Measurements from ENCODE around the gene YPEL3.

The YPEL3 gene

DNA sequence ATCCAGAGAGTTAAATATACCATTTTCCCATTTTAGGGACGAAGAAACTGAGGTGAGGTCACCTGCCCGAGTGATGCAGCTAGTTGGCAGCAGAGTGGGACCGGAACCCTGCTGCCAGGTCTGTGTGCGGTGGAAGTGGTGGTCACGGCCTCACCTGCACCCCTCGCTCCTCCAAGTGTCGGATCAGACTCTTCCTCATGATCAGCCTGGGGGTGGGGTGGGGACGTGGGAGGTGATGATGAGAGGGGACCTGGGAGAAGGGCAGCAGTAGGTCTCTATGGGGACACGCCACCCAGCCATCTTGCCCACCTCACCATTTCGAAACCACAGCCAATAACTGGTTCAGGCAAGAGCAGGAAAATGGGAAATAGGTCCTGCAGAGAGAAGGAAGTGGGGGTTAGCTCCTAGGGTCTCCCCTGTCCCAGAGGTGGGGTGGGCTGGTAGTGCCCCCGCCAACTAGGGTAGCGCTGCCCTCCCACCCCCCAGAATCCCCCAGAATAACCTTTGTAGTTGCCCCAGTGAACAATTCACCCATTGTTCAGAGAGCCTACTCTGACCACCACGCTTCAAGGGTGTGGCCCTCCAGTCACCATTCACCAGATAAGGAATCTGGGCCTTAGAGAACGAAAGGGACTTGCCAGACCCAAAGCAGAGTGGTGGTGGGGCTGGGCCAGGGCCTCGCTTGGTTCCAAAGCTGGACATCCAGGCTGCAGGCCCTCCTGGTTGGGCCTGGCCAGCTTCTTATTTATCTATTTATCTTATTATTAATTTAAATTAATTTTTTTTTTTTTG is 12.2 kb upstream of the YPEL3 start:
- no peak for DNase-seq (ENCODE audit: extremely low spot score)
- TF ChIP-seq, protein P1, sequence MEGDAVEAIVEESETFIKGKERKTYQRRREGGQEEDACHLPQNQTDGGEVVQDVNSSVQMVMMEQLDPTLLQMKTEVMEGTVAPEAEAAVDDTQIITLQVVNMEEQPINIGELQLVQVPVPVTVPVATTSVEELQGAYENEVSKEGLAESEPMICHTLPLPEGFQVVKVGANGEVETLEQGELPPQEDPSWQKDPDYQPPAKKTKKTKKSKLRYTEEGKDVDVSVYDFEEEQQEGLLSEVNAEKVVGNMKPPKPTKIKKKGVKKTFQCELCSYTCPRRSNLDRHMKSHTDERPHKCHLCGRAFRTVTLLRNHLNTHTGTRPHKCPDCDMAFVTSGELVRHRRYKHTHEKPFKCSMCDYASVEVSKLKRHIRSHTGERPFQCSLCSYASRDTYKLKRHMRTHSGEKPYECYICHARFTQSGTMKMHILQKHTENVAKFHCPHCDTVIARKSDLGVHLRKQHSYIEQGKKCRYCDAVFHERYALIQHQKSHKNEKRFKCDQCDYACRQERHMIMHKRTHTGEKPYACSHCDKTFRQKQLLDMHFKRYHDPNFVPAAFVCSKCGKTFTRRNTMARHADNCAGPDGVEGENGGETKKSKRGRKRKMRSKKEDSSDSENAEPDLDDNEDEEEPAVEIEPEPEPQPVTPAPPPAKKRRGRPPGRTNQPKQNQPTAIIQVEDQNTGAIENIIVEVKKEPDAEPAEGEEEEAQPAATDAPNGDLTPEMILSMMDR (IDR thresholded peaks at IDR 0.05; ENCODE audit: control extremely low read depth, extremely low read depth, low read depth, missing control alignments), result no peak
- ChIA-PET CTCF (no interaction called here), POLR2A (no interaction called here)

DNA sequence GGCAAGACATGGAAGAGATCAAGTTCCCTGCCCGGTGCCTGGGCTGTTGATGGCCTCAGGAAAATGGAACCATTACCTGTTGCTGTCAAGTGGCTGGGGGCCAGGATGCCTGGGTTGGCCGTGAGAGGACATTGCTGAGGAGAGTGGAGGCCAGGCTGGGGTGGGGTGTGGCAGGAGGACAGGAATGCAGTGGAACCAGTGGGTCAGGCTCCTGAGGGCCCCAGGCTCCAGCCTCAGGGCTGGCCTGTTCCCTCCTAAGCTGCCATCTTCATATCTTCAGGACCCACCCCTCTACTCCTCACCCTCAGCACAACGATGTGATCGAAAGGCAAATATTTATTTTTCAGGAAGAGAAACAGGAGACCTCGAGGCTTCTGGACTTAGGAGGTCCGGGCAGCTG is 8.5 kb upstream of the YPEL3 start:
- CTCF ChIA-PET, result interaction anchor here (3.7 to 3.9 kb wide), 2 partner anchors 8 to 12 kb away, joined by 24 to 26 read pairs; partner anchors contain the start of genes GDPD3 and TBX6
- TF ChIP-seq, protein P1 (IDR thresholded peaks at IDR 0.05; ENCODE audit: control extremely low read depth, extremely low read depth, low read depth, missing control alignments), result no peak

DNA sequence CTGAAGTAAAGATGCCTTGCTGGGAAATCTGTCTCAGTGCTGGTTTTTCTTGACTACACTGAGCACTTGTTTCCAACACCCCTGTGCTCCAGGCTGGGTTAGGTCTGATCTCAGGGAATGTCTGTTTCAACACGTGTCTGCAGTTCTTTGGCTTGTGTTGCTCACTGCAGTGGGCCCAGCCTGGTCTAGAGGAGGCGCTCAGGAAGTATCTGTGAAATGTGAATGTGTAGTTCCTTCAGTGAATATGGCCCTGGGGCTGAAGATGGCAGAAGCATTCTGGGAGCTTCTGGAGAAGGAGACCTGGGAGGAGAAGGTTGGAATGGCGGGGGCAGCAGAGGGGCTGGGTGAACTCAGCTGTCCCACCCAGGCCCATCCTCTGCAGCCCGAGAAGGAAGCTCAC is 8.1 kb upstream of the YPEL3 start:
- ChIA-PET POLR2A (no interaction called here), CTCF (interaction anchor here (3.7 to 3.9 kb wide), 2 partner anchors 8 to 12 kb away, joined by 24 to 26 read pairs; partner anchors contain the start of genes GDPD3 and TBX6)
- TF ChIP-seq, protein P1 (IDR thresholded peaks at IDR 0.05; ENCODE audit: control extremely low read depth, extremely low read depth, low read depth, missing control alignments), result no peak
- DNase-seq (ENCODE audit: extremely low spot score), result no peak

More for the DNA sequence above, 8.5 kb upstream of the YPEL3 start:
- no peak for DNase-seq (ENCODE audit: extremely low spot score)
- POLR2A ChIA-PET, result no interaction called here

DNA sequence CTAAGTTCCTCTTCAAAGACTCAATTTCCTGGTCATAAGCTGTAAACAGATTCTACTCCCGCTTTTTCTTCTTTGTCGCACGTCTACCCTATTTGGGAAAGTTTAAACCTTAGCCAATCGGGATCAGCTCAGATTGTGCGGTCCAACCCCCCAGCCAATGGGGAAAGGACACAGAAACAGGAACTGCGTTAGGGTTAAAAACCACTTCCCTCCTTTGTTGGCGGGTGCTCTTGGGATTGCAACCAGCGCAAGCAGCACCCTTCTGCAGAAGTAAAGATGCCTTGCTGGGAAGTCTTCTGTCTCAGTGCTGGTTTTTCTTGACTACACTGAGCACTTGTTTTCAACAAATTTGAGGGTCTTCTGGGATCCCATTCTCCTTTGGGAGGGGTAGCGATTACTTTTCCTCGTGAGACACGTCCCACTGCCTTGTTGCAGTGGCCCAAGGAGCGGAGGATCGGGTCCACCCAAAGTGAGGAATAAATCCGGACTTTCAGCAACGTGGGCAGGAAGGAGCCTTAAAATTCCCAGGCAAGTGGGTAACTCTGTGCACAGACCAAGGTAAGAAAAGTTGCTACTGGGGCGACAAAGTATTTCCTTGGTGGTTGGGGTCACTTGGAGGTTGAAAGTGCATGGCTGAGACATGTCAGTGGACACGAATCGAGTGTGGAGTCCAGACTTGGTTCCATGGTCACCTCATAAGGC is 1.0 kb upstream of the YPEL3 start:
- DNase-seq (ENCODE audit: extremely low spot score), result no peak
- TF ChIP-seq, protein P1 (IDR thresholded peaks at IDR 0.05; ENCODE audit: control extremely low read depth, extremely low read depth, low read depth, missing control alignments), result no peak
- ChIA-PET CTCF (interaction anchor here (0.9 kb wide), 1 partner anchor 15 kb away, joined by 3 read pairs; no protein-coding TSS in a partner anchor), POLR2A (no interaction called here)

DNA sequence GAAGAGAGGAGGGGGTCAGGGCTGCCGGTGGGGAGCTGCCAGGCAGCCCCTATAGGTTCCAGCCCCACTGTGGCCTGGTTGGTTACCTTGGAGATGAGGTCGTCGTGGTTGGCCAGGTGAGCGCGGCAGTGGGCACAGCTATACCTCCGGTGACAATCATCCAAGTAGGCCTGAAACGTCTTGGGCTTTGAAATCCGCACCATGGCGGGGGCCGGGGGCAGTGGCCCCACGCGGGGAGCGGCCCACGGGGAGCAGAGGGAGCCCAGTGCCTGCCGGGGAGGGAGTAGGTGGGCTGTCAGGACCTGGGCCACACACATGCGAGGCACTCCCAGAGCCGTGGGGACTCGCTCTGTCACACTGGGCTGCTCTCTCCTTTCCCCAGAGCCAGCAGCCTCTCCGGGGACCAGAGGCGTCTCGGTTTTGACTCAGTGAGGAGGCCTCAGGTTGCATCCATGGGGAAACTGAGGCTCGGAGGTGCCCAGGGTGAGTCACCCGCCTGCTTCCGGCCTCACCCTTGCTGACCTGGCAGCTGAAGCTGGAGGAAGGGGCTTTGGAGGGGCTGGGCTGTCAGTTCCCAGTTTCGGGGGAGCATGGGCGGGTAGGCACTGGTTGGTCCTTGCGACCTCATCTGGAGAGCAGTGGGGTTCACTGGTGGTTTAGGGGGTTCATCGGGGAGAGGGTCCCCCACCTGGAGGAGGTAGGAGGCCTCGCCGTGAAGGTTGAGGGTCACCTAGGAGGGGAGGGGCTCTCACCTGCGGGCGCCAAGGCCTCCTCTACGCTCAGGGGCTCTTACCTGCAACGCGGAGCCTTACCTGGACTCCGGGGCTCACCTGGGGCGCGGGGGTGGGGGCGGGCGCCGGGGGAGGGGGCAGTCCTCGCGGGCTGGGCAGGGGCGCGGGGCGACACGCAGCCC is 591 bp downstream of the YPEL3 start:
- no peak for DNase-seq (ENCODE audit: extremely low spot score)
- TF ChIP-seq, protein P1 (IDR thresholded peaks at IDR 0.05; ENCODE audit: control extremely low read depth, extremely low read depth, low read depth, missing control alignments), result no peak
- ChIA-PET CTCF (interaction anchor here (3.4 kb wide), 1 partner anchor 17 kb away, joined by 29 read pairs; the partner anchor contains the start of gene GDPD3), POLR2A (no interaction called here)
